ENCODE data around the gene CACNA1B.

CACNA1B gene

DNA sequence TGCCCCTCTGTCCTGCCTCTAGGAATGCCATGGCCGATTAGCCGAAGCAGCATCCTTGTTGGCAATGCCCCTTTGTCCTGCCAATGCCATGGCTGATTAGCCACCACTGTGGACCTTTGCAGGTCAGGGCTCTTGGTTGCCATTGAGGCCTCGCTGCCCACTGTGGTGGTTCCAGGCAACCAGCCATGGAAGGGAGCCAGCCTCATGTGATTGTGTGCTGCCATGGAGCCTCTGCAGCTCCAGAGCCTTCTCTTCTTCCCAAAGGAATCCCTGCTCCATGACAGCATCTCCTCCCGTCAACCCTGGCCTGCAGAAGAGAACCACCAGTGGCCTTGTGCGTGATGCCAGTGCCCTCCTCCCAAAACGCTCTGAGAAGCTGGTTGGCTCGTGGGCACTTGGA lies 187.0 kb downstream of the CACNA1B start:
- TF ChIP-seq, protein P1, sequence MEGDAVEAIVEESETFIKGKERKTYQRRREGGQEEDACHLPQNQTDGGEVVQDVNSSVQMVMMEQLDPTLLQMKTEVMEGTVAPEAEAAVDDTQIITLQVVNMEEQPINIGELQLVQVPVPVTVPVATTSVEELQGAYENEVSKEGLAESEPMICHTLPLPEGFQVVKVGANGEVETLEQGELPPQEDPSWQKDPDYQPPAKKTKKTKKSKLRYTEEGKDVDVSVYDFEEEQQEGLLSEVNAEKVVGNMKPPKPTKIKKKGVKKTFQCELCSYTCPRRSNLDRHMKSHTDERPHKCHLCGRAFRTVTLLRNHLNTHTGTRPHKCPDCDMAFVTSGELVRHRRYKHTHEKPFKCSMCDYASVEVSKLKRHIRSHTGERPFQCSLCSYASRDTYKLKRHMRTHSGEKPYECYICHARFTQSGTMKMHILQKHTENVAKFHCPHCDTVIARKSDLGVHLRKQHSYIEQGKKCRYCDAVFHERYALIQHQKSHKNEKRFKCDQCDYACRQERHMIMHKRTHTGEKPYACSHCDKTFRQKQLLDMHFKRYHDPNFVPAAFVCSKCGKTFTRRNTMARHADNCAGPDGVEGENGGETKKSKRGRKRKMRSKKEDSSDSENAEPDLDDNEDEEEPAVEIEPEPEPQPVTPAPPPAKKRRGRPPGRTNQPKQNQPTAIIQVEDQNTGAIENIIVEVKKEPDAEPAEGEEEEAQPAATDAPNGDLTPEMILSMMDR (IDR thresholded peaks at IDR 0.05; ENCODE audit: borderline replicate concordance, control extremely low read depth, extremely low read depth, insufficient read depth, missing control alignments) = no peak
- in situ Hi-C loops (cut with MboI; ENCODE audit: low sequenced_read_pairs, unreplicated experiment) = no loop called here
- DNase-seq (ENCODE audit: low spot score) = no peak

DNA sequence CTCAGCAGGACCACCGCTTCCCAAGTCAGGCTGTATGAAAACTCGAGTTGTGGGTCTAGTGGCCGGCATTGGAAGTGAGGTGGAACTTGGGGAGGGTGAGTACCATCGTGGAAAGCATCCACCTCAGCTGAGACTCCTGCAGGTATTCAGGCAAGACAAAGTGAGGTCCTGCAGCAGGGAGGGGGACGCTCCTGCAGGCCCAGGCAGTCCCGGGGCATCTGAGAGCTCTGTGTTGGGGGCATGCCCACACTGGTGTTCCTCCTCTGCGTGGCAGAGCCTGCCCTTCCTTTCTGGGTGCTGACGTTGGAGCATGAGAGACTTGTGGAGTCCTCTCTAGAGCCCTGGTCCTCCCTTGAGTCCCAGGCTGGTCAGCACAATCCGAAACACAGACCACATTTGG lies 187.7 kb downstream of the CACNA1B start:
- TF ChIP-seq, protein P1 (IDR thresholded peaks at IDR 0.05; ENCODE audit: borderline replicate concordance, control extremely low read depth, extremely low read depth, insufficient read depth, missing control alignments) = no peak
- in situ Hi-C loops (cut with MboI; ENCODE audit: low sequenced_read_pairs, unreplicated experiment) = no loop called here
- no peak for DNase-seq (ENCODE audit: low spot score)

DNA sequence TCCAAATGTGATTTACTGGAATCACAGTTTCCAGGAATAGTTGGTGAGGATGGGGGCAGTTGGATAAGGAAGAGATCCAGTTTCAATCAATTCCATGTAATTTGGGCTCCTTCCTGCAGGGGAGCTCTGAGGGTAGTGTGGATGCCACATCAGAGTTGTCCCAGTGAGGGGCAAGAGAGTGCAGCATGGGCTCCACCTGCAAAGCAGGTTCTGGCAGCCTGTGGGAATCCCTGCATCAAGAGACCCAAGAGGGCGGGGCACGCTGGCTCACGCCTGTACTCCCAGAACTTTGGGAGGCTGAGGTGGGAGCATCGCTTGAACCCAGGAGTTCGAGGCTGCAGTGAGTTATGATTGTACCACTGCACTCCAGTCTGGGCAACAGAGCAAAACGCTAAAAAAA lies 188.5 kb downstream of the CACNA1B start:
- in situ Hi-C loops (cut with MboI; ENCODE audit: low sequenced_read_pairs, unreplicated experiment) = no loop called here
- TF ChIP-seq, protein P1 (IDR thresholded peaks at IDR 0.05; ENCODE audit: borderline replicate concordance, control extremely low read depth, extremely low read depth, insufficient read depth, missing control alignments) = no peak
- DNase-seq (ENCODE audit: low spot score) = no peak

DNA sequence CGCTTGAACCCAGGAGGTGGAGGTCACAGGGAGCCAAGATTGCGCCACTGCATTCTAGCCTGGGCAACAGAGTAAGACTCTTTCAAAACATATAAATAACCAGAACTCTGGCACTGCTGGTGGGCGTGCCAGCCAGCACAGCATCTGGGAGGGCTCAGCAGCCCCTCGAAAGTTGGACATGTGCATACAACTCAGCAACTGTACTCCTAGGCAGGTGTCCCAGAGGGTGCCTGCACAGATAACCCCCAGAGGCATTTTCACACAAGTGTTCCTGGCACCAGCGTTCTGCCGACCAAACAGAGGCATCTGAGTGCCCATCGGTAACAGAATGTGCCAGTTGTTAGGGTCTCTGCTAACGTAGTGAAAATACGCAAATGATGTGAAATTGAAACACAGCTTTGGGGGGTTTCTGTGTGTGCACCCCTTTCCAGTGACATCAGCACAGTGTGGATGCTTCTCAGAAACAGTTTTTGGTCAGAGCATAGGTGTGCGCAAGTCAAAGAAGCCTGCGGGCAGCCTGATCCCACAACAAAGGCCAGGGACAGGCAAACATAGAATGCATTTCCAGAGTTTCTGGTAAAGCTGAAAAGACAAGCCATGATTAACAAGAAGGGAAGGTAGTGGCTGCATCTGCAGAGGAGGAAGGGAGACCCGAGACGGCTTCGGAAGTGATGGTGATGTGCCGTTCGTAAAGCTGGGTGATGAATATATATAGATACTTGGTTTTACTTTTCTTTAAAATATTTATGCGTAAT lies 190.2 kb downstream of the CACNA1B start:
- TF ChIP-seq, protein P1 (IDR thresholded peaks at IDR 0.05; ENCODE audit: borderline replicate concordance, control extremely low read depth, extremely low read depth, insufficient read depth, missing control alignments) = no peak
- in situ Hi-C loops (cut with MboI; ENCODE audit: low sequenced_read_pairs, unreplicated experiment) = no loop called here
- DNase-seq (ENCODE audit: low spot score) = no peak

DNA sequence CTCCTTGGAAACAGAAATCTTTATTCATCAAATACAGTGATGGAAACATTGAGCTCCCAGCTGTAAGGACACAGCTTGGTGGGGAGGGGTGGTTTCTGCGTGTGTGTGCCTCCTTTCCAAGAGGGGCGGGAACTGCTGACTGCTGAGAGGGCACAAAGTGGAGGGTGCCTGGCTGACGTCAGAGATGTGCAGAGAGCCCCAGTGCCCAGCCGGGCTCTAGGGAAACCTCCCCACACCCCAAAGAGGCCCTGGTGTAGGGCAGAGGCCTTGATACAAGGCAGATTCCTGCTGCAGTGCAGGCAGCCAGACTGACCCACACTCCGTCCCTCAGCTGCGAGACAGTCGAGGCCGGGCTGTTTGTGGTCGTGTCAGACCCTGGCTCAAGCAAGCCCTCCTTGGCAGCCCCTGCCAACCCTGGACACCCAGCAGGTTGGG lies 191.0 kb downstream of the CACNA1B start:
- TF ChIP-seq, protein P1 (IDR thresholded peaks at IDR 0.05; ENCODE audit: borderline replicate concordance, control extremely low read depth, extremely low read depth, insufficient read depth, missing control alignments) = no peak
- DNase-seq (ENCODE audit: low spot score) = no peak
- in situ Hi-C loops (cut with MboI; ENCODE audit: low sequenced_read_pairs, unreplicated experiment) = no loop called here

DNA sequence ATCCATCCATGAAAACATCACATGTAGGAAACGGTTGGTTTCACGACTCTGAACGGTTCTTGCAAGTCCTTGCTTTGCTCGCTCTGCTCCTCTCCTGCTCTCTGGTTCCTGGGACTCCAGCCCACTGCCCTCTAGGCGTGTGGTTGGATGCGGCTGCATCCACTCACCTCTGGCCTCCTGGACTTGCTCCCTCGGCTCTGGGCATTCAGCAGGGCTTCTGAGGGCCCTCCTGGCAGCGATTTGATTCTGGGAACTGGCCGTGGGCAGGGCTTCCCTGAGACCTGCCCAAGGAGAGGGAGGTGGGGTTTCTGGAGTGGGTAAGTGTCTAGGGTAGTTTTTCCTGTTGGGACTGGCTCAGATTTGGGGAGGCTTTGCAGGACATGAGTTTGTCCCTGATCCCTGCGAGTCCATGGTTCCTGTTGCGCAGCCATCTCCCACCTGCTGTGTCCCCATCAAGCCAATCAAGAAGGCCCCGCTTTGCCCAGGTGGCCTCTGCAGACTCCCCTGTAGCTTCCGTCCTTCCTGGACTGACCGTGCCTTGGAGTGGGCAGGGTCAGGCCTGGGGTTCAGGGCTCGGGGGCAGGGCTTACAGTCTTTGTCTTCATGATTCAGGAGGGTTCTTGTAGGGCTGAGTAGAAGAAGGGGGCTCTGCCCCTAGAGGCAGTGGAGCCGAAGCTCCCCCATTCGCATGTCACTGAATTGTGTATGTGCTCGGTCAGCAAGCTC lies 192.3 kb downstream of the CACNA1B start:
- TF ChIP-seq, protein P1 (IDR thresholded peaks at IDR 0.05; ENCODE audit: borderline replicate concordance, control extremely low read depth, extremely low read depth, insufficient read depth, missing control alignments) = no peak

More for the DNA sequence above, 192.3 kb downstream of the CACNA1B start:
- in situ Hi-C loops (cut with MboI; ENCODE audit: low sequenced_read_pairs, unreplicated experiment) = no loop called here
- DNase-seq (ENCODE audit: low spot score) = peak; percentile 23
